Activated CD4-positive, alpha-beta T cell treated with anti-CD3 and anti-CD28 coated beads for 36 hours (primary cell): ENCODE results near the gene DDX54. TPM values are rescaled to one million over a fixed set of nuclear protein-coding genes. Genes with fewer than 3 reads are reported as not detected.

Experiments
- ATAC-seq: fragments of 200-7000 bp; cut with Tn5 transposase; one replicate; pipeline ENCODE4 v1.10.0; 2021; ENCODE audit warnings: mild to moderate bottlenecking, moderate library complexity
- CTCF ChIA-PET: fragments of 350-600 bp; sonication (Branson Sonifier 250); formaldehyde crosslinking; loops from one replicate; lab custom pipeline; 2021; ENCODE audit warnings: antibody characterized with exemption; lab: Charles Lee
- POLR2A ChIA-PET: fragments of 350-600 bp; sonication (Branson Sonifier 250); formaldehyde crosslinking; loops from one replicate; lab custom pipeline; 2021; ENCODE audit warnings: antibody characterized with exemption, inconsistent platforms; lab: Charles Lee
- DNase-seq: peaks from one replicate; pipeline ENCODE4 v3.0.0-alpha.2; 2020
- H3K27ac Mint-ChIP-seq: one replicate; pipeline ENCODE4 v1.8.0; 2021; ENCODE audit warnings: mixed read lengths
- H3K27me3 Mint-ChIP-seq: one replicate; pipeline ENCODE4 v1.8.0; 2021; ENCODE audit warnings: mixed read lengths
- H3K36me3 Mint-ChIP-seq: one replicate; pipeline ENCODE4 v1.8.0; 2021; ENCODE audit warnings: low read depth, mixed read lengths
- H3K4me1 Mint-ChIP-seq: one replicate; pipeline ENCODE4 v1.8.0; 2021; ENCODE audit warnings: mixed read lengths
- H3K4me3 Mint-ChIP-seq: one replicate; pipeline ENCODE4 v1.8.0; 2021; ENCODE audit warnings: mild to moderate bottlenecking, moderate library complexity, mixed read lengths
- H3K9me3 Mint-ChIP-seq: one replicate; pipeline ENCODE4 v1.8.0; 2021; ENCODE audit warnings: low read depth, mixed read lengths
- intact Hi-C, 2 experiments: fragments of 100-400 bp; cut with DNase I in 1 of 2; cut with micrococcal nuclease in 1 of 2; formaldehyde crosslinking; loops; one replicate each; pipeline versions ENCODE4 v1.14.2 to v1.15.1; 2022 to 2024; cut with DNase I, micrococcal nuclease
- total RNA-seq, 2 experiments: library from RNA; stranded (reverse); gene quantifications; one replicate each; pipeline ENCODE4 v1.2.3, GENCODE V29; 2021

Gene DDX54
- total RNA-seq, 2 experiments from 2014 or later = 118 to 132 TPM

DNA sequence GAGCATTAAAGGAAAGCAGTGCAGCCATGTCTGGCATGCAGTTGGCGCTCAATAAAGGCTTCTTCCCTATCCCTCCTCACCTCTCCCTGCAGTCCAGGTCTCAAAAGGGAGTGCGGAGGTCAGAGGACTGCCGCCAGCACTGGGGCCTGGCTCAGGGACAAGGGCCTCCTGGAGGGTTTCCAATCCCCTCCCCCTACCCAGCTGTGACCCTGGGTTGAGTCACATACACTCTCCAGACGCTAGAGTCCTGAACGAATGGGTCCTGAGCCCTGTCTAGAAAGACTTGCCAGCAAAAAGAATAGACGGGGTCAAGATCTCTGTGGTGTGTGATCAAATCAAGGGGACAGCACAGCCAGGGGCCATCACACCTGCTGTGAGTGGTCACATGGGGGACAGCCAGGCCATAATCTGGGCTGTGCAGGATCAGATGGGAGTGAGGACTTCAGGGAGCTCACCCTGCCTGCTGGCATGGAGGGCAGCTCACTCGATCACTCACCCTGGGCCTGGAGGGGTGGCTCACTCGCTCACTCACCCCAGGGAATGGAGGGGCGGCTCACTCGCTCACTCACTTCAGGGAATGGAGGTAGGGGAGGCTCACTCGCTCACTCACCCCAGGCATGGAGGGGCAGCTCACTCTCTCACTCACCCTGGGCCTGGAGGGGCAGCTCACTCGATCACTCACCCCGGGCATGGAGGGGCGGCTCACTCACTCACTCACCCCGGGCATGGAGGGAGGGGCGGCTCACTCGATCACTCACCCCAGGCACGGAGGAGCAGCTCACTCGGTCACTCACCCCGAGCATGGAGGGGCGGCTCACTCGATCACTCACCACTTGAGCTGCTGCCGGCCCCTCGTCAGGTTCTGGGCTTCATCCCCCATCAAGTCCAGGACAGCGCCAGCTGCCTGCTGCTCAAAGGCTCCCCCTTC is 22.9 kb downstream of the DDX54 start:
- CTCF ChIA-PET = interaction anchor here (0.7 to 3.5 kb wide), 3 partner anchors 9 to 14 kb away, joined by 3 to 23 read pairs (median 5); no protein-coding TSS in a partner anchor
- Mint-ChIP-seq H3K36me3 (peaks cover 44% of the 10 kb centered on the region), H3K9me3 (no peaks in the 10 kb centered on the region), H3K27ac (no peak overlapping the region), H3K4me3 (no peak overlapping the region), H3K4me1 (no peaks in the 10 kb centered on the region), H3K27me3 (no peaks in the 10 kb centered on the region)
- intact Hi-C loops = no loop called here
- ATAC-seq (no peak), DNase-seq (no peak)
- POLR2A ChIA-PET = interaction anchor here (0.7 to 0.9 kb wide), 2 partner anchors 13 to 51 kb away, joined by 3 read pairs; partner anchors contain the start of gene CFAP73

DNA sequence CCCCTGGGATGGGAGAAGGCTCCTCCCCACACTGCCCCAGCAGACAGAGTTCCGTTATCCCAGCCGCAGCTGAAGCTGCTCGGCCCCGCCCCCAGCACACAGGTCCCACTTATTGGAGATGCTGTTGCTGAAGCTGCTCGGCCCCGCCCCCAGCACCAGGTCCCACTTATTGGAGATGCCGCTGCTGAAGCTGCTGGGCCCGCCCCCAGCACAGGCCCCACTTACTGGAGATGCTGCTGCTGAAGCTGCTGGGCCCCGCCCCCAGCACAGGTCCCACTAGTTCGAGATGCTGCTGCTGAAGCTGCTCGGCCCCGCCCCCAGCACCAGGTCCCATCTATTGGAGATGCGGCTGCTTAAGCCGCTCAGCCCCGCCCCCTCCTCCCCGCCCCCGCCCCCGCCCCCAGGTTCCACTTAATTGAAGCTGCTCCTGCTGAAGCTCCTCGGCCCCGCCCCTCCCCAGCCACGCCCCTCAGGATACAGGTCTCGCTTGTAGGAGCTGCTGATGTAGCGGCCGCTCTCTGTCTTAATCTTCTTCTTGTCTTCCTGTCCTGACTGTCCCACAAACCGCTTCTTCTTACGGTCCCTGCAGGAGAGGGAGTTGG is 23.8 kb downstream of the DDX54 start:
- H3K36me3 Mint-ChIP-seq = peaks cover 41% of the 10 kb centered on the region
- CTCF ChIA-PET = interaction anchor here (0.7 to 3.5 kb wide), 5 partner anchors 8 to 69 kb away, joined by 3 to 23 read pairs (median 5); no protein-coding TSS in a partner anchor
- POLR2A ChIA-PET = interaction anchor here (0.7 to 0.9 kb wide), 2 partner anchors 12 to 52 kb away, joined by 3 read pairs; partner anchors contain the start of gene CFAP73
- peak; percentile 48 for DNase-seq
- peak; percentile 42 for ATAC-seq
- no peaks in the 10 kb centered on the region for H3K9me3 Mint-ChIP-seq
- no peak overlapping the region for H3K4me3 Mint-ChIP-seq
- no peak overlapping the region for H3K27ac Mint-ChIP-seq
- no peaks in the 10 kb centered on the region for H3K27me3 Mint-ChIP-seq
- H3K4me1 Mint-ChIP-seq = peaks cover 3% of the 10 kb centered on the region
- intact Hi-C loops = no loop called here

DNA sequence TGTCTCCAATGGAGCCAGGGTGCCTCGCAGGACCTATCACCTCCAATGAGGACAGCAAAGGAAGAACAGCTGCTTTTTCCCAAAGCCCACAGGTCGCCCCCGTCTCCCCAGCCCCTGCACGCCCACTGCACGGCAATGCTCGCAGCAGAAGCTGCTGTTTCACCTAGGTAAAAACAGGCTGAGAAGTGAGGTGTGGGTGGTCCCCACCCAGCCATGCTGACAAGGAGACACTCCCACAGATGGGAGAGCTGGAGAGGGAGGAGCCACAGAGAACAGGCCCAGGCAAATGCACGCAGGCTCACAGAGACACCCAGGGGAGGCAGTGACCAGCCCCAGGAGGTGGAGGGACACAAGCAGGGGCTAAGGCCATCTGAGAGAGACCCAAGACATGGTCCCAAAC is 25.3 kb downstream of the DDX54 start:
- DNase-seq (no peak), ATAC-seq (no peak)
- intact Hi-C loops = no loop called here
- Mint-ChIP-seq H3K4me1 (peaks cover 3% of the 10 kb centered on the region), H3K36me3 (peaks cover 34% of the 10 kb centered on the region), H3K27ac (no peak overlapping the region), H3K27me3 (no peaks in the 10 kb centered on the region), H3K9me3 (no peaks in the 10 kb centered on the region), H3K4me3 (no peak overlapping the region)
- ChIA-PET POLR2A (no interaction called here), CTCF (interaction anchor here (1.2 to 3.5 kb wide), 3 partner anchors 12 to 17 kb away, joined by 3 to 23 read pairs (median 3); no protein-coding TSS in a partner anchor)

DNA sequence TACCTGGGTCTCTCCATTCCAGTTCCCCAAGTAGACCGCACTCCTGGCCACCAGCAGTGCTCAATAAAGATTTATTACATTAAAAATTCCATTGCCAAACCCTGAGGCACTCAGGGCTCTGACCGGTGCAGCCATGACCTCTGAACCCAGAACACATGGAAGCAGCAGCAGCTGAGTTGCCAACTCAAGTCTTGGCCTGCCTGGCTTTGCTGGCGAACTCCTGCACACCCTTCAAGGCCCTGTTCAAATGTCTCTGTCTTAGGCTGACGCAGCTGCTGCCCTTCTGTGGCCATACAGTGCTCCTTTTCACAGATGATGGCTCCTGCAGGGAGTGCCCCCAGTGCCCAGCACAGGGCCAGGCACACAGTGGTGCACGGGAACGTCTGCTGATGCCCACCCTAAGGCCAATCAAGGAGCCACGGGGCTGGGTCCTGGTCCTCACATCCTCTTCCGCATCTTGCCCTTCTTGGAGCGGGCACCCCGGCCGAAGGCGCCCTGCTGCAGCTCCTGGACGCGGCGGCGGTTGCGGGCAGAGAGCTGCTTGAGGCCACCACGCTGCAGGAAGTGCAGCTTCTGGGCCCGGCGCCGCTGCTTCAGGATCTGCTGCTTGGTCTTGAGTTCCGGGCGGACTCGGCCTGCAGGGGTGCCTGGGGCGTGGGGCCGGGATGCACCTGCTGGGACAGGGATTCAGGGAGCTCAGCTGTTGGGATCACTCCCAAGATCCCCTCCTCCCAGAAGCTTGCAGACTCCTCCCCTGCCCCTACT is 26.7 kb downstream of the DDX54 start:
- CTCF ChIA-PET = interaction anchor here (1.1 to 1.9 kb wide), 3 partner anchors 12 to 18 kb away, joined by 3 to 8 read pairs (median 3); no protein-coding TSS in a partner anchor
- peaks cover 3% of the 10 kb centered on the region for H3K27me3 Mint-ChIP-seq
- no peak for DNase-seq
- intact Hi-C loops = no loop called here
- H3K4me1 Mint-ChIP-seq = peaks cover 6% of the 10 kb centered on the region
- H3K27ac Mint-ChIP-seq = no peak overlapping the region
- H3K9me3 Mint-ChIP-seq = no peaks in the 10 kb centered on the region
- POLR2A ChIA-PET = no interaction called here
- H3K4me3 Mint-ChIP-seq = no peak overlapping the region
- peaks cover 32% of the 10 kb centered on the region for H3K36me3 Mint-ChIP-seq
- no peak for ATAC-seq

DNA sequence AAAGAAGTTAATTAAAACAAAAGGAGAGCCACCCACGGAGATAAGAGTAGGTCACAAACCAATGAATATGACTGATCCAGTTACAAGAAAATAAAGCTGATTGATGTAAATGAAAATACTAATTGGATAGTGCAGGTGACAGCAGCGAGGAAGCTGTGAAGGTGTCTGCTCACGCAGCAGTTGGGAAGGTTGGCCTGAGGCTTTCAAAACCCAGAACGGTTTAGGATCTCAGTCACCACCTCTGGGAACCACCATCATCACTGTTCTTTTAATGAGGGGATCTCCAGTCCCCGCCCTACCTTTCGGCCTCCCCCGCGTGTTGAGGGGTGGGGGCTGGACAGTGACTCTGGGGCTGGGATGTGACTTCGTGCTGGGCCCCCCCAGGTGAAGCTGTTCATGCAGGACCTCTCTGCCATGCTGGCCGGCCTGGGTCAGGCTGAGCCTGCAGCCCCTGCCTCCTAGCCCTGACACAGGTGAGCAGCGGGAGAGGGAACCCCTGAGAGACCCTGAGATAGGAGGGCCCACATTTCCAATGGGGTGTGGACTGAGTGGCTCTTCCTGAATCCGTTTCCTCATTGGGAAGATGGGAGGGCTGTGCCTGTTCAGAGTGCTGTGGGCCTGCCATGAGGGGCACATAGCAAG is 27.9 kb downstream of the DDX54 start:
- intact Hi-C loops = no loop called here
- H3K4me3 Mint-ChIP-seq = peak overlapping the region; percentile 4
- DNase-seq (no peak), ATAC-seq (no peak)
- H3K27me3 Mint-ChIP-seq = peaks cover 6% of the 10 kb centered on the region
- H3K9me3 Mint-ChIP-seq = no peaks in the 10 kb centered on the region
- H3K4me1 Mint-ChIP-seq = peaks cover 11% of the 10 kb centered on the region
- ChIA-PET POLR2A (interaction anchor here (0.7 kb wide), 1 partner anchor 805 kb away, joined by 3 read pairs; no protein-coding TSS in a partner anchor), CTCF (interaction anchor here (0.9 to 1.3 kb wide), 4 partner anchors 14 to 250 kb away, joined by 3 to 6 read pairs (median 4); no protein-coding TSS in a partner anchor)
- H3K36me3 Mint-ChIP-seq = peaks cover 22% of the 10 kb centered on the region
- H3K27ac Mint-ChIP-seq = no peak overlapping the region

DNA sequence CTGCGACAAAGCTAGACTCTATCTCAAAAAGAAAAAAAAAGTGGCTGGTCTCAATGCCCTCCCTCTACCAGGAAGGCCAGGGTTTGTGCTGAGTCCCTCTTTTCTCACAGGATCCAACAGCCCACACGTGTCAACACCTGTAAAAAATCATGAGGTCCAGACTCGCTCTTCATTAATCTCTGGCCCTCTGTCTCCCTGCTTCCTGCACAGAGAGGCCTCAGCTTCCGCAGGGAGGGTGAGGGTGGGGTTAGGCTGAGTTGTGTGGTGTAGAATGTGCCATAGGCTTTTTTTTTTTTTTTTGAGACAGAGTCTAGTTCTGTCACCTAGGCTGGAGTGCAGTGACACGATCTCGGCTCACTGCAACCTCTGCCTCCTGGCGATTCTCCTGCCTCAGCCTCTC is 29.6 kb downstream of the DDX54 start:
- peaks cover 14% of the 10 kb centered on the region for H3K36me3 Mint-ChIP-seq
- no peak for DNase-seq
- peaks cover 17% of the 10 kb centered on the region for H3K4me1 Mint-ChIP-seq
- ChIA-PET CTCF (interaction anchor here (0.7 to 5.0 kb wide), 3 partner anchors 18 to 107 kb away, joined by 3 to 57 read pairs (median 25); partner anchors contain the start of gene RASAL1), POLR2A (interaction anchor here (0.6 kb wide), 1 partner anchor 11 kb away, joined by 3 read pairs; no protein-coding TSS in a partner anchor)
- ATAC-seq = no peak
- H3K27me3 Mint-ChIP-seq = peaks cover 11% of the 10 kb centered on the region
- intact Hi-C loops = no loop called here
- H3K4me3 Mint-ChIP-seq = no peak overlapping the region
- H3K9me3 Mint-ChIP-seq = no peaks in the 10 kb centered on the region
- H3K27ac Mint-ChIP-seq = no peak overlapping the region

DNA sequence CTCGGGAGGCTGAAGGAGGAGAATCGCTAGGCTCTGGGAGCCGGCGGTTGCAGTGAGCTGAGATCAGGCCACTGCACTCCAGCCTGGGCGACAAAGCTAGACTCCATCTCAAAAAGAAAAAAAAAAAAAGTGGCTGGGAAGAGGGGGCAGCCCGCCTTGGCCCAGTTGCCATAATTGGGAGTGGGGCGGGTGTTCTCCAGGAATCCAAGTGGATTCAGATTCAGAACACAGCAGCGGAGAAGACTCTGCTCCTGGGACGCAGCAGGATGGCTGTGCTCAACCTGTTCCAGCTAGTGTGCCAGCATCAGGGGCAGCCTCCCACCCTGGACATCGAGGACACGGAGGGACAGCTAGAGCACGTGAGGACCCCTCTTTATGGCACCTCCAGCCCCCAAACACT is 30.2 kb downstream of the DDX54 start:
- Mint-ChIP-seq H3K4me3 (peak overlapping the region; percentile 30), H3K4me1 (peaks cover 17% of the 10 kb centered on the region), H3K36me3 (peaks cover 9% of the 10 kb centered on the region), H3K9me3 (no peaks in the 10 kb centered on the region), H3K27ac (no peak overlapping the region), H3K27me3 (peaks cover 11% of the 10 kb centered on the region)
- intact Hi-C loops = no loop called here
- ChIA-PET POLR2A (interaction anchor here (0.6 kb wide), 1 partner anchor 11 kb away, joined by 3 read pairs; no protein-coding TSS in a partner anchor), CTCF (interaction anchor here (0.5 to 5.0 kb wide), 4 partner anchors 18 to 106 kb away, joined by 3 to 57 read pairs (median 14); partner anchors contain the start of gene RASAL1)
- no peak for ATAC-seq
- no peak for DNase-seq

DNA sequence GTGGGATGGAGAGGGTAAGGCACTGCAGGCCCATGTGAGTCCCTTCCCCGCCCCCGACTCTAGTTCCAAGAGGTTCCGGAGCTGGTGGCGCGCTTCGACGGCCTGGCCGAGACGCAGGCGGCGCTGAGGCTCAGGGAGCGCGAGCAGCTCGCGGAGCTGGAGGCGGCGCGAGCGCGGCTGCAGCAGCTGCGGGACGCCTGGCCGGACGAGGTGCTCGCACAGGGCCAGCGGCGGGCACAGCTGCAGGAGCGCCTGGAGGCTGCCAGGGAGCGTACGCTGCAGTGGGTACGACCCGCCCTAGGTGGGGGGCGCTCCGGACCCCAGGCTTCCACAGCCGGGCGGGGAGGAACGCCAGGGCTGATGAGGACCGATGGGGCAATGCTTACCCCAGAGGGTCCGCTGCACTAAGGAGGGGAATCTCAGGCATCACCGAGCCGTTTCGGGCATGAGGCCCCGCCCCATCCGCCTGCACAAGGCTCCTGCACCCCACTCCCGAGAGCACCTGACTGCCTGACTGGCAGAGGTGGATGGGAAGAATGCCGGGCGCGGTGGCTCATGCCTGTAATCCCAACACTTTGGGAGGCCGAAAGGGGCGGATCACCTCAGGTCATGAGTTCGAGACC is 30.8 kb downstream of the DDX54 start:
- H3K36me3 Mint-ChIP-seq = peaks cover 9% of the 10 kb centered on the region
- ChIA-PET CTCF (interaction anchor here (0.6 to 5.0 kb wide), 12 partner anchors 17 to 254 kb away, joined by 3 to 57 read pairs (median 4); partner anchors contain the start of gene RASAL1), POLR2A (interaction anchor here (0.6 kb wide), 1 partner anchor 28 kb away, joined by 3 read pairs; no protein-coding TSS in a partner anchor)
- H3K9me3 Mint-ChIP-seq = no peaks in the 10 kb centered on the region
- peaks cover 17% of the 10 kb centered on the region for H3K4me1 Mint-ChIP-seq
- peaks cover 11% of the 10 kb centered on the region for H3K27me3 Mint-ChIP-seq
- intact Hi-C loops = loop anchor here in 1 of 2 experiments (5.0 kb wide), 1 partner anchor 57 kb away; no protein-coding TSS in a partner anchor
- H3K4me3 Mint-ChIP-seq = peak overlapping the region; percentile 69
- ATAC-seq (no peak), DNase-seq (peak; percentile 60)
- H3K27ac Mint-ChIP-seq = no peak overlapping the region

DNA sequence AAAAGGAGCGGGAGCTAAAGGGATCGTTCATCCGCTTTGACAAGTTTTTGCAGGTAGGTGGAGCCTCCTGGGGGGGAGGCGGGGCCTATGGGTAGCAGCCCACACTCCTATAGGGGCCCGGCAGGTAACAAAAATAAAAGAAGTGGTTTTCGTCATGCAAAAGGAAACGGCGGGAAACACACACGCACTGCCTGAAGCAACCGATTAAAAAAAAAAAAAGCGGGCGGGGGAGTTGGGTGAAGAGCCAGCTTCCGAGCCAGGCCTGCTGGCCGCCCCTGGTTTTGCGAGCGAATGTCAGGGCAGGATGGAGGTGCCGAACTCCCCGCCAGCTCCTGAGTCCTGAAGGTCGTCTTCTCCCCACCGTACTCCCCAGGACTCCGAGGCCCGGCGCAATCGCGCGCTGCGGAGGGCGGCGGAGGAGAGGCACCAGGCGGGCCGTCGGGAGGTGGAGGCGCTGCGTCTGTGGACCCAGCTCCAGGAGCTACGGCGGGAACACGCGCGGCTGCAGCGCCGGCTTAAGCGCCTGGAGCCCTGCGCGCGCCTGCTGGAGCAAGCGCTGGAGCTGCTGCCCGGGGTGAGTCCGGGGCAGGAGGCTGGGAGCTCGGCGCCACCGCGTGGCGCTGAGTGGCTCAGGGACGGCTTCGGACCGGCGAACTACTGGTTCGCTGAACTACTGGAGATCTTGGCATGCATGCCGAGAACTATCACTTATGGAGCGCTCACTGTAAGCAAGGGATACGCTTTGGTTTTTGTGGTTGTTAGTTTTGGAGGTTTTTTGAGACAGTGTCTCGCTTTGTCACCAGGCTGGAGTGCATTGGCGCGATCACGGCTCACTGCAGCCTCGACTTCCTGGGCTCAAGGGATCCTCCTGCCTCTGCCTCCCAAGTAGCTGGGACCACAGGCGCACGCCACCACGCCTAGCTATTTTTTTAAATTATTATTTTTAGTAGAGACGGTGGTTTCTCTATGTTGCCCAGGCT is 32.2 kb downstream of the DDX54 start:
- ATAC-seq = peak; percentile 78
- Mint-ChIP-seq H3K4me3 (peak overlapping the region; percentile 69), H3K27me3 (peaks cover 11% of the 10 kb centered on the region), H3K9me3 (no peaks in the 10 kb centered on the region), H3K27ac (peak overlapping the region; percentile 47), H3K36me3 (peaks cover 5% of the 10 kb centered on the region), H3K4me1 (peaks cover 17% of the 10 kb centered on the region)
- ChIA-PET CTCF (interaction anchor here (0.5 to 5.0 kb wide), 21 partner anchors 9 to 254 kb away, joined by 3 to 57 read pairs (median 4); partner anchors contain the start of genes OAS2 and RASAL1), POLR2A (interaction anchor here (0.6 to 1.4 kb wide), 4 partner anchors 12 to 58 kb away, joined by 3 to 7 read pairs (median 3); partner anchors contain the start of gene RASAL1)
- peak; percentile 82 for DNase-seq
- intact Hi-C loops = loop anchor here (1.0 to 5.0 kb wide), 8 partner anchors 16 to 253 kb away; partner anchors contain the start of genes DDX54 (in 1 of the 2), DTX1 (in 1 of the 2), RASAL1 (in 1 of the 2) and RITA1 (in 1 of the 2)
